Measurements from ENCODE around the gene ZNF641. TPM values are rescaled to one million over a fixed set of nuclear protein-coding genes. Genes with fewer than 3 reads are reported as not detected.

The ZNF641 gene
- total RNA-seq, 6 experiments from 2014 or later = 6.5 to 8.4 (median 7.2) TPM

DNA sequence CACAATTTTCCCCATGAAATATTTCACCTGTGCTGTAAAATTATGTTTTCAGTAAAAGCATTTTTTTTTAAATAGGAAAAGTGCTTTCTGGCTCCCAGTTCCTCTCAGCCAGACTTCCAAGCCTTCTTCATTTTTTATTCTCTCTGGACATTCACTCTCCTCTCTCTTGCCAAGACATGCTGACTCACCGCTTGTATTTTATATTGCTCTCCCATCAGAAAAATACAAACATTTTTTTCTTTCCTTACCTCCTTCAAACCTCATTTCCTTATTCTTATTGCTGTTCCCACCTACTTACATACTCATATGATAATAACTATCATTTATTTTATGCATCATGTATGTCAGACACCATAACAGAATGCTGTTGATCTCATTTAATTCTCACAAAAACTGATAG, 37.7 kb upstream of the ZNF641 start:
- Histone ChIP-seq H3K4me1 (no peaks in the 10 kb centered on the region), H3K4me3 (no peak overlapping the region), H3K9me3 (no peaks in the 10 kb centered on the region), H3K27ac (no peak overlapping the region), H3K36me3 (no peaks in the 10 kb centered on the region), H3K27me3 (no peaks in the 10 kb centered on the region)
- no peak for ATAC-seq
- 71% methylated on average over 1 of the region's 1 CpG for WGBS (ENCODE audit: insufficient coverage, low coverage, low lambda C conversion rate, missing lambda C conversion rate)
- DNase-seq = no peak
- intact Hi-C loops (cut with DNase I) = no loop called here
- TF ChIP-seq POLR2A (IDR thresholded peaks at IDR 0.05) (no peak), CTCF (IDR thresholded peaks at IDR 0.05) (no peak)

DNA sequence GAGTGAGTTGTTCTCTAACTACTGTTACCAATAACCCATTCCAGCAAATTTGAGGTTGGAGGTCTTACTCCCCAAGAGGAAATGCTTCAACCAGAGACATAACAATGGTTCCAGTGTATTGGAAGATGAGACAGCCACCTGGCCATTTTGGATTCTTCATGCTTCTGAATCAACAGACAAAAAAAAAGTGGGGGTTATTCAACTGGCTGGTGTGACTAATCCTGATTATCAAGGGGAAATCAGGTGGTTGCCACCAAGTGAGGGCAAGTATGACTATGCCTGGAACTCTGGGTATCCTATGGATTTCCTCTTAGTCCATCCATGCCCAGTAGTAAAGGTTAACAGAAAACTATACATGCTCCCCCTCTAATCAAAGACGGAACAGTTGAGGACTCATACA, 29.9 kb upstream of the ZNF641 start:
- no peaks in the 10 kb centered on the region for H3K9me3 ChIP-seq
- WGBS (ENCODE audit: insufficient coverage, low coverage, low lambda C conversion rate, missing lambda C conversion rate) = 55% methylated on average over 1 of the region's 1 CpG
- no peaks in the 10 kb centered on the region for H3K36me3 ChIP-seq
- TF ChIP-seq POLR2A (IDR thresholded peaks at IDR 0.05) = no peak
- TF ChIP-seq CTCF (IDR thresholded peaks at IDR 0.05) = no peak
- DNase-seq (no peak), ATAC-seq (no peak)
- no peak overlapping the region for H3K4me3 ChIP-seq
- H3K4me1 ChIP-seq = no peaks in the 10 kb centered on the region
- H3K27me3 ChIP-seq = no peaks in the 10 kb centered on the region
- H3K27ac ChIP-seq = no peak overlapping the region
- intact Hi-C loops (cut with DNase I) = no loop called here

- no peak overlapping the region for H3K4me3 ChIP-seq
- H3K9me3 ChIP-seq = no peaks in the 10 kb centered on the region
- H3K27me3 ChIP-seq = no peaks in the 10 kb centered on the region
- TF ChIP-seq POLR2A (IDR thresholded peaks at IDR 0.05) = no peak
- TF ChIP-seq CTCF (IDR thresholded peaks at IDR 0.05) = no peak
- ATAC-seq (no peak), DNase-seq (no peak)
- H3K4me1 ChIP-seq = no peaks in the 10 kb centered on the region
- WGBS (ENCODE audit: insufficient coverage, low coverage, low lambda C conversion rate, missing lambda C conversion rate) = 39% methylated on average over 4 of the region's 4 CpGs
- H3K36me3 ChIP-seq = no peaks in the 10 kb centered on the region
- intact Hi-C loops (cut with DNase I) = no loop called here
- no peak overlapping the region for H3K27ac ChIP-seq
These were observed 29.1 kb upstream of the ZNF641 start for GRCh38 chr12:48379794-48380193.

GRCh38 chr12:48377646-48378045, 26.9 kb upstream of the ZNF641 start:
- DNase-seq (no peak), ATAC-seq (no peak)
- no peak overlapping the region for H3K27ac ChIP-seq
- H3K4me3 ChIP-seq = no peak overlapping the region
- 35% methylated on average over 2 of the region's 2 CpGs for WGBS (ENCODE audit: insufficient coverage, low coverage, low lambda C conversion rate, missing lambda C conversion rate)
- no peaks in the 10 kb centered on the region for H3K4me1 ChIP-seq
- H3K27me3 ChIP-seq = no peaks in the 10 kb centered on the region
- intact Hi-C loops (cut with DNase I) = no loop called here
- H3K36me3 ChIP-seq = peaks cover 0 to 4% (median 0%) of the 10 kb centered on the region in 4 donors
- H3K9me3 ChIP-seq = no peaks in the 10 kb centered on the region
- no peak for TF ChIP-seq CTCF (IDR thresholded peaks at IDR 0.05)
- no peak for TF ChIP-seq POLR2A (IDR thresholded peaks at IDR 0.05)

DNA sequence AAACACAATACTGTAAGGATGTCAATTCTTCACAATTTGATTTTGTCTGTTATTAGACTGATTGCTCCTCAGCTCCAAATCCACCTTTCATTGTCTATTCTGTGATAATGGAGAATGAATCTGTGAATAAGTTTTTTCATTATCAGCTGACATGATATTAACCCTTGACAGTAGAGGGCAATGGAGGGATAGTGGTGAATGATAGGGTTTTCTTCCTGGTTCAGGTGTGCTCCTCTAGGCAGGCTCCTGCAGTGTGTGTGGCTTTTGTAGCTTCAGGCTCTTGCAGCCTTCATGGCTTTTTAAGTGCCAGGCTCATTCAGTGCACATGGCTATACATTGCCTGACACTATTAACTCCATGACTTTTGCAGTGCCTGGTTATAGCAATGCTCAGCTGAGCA, 23.4 kb upstream of the ZNF641 start:
- ATAC-seq (no peak), DNase-seq (no peak)
- no peaks in the 10 kb centered on the region for H3K4me1 ChIP-seq
- no peak overlapping the region for H3K4me3 ChIP-seq
- intact Hi-C loops (cut with DNase I) = no loop called here
- H3K9me3 ChIP-seq = no peaks in the 10 kb centered on the region
- H3K36me3 ChIP-seq = peaks cover 0 to 4% (median 0%) of the 10 kb centered on the region in 4 donors
- no peaks in the 10 kb centered on the region for H3K27me3 ChIP-seq
- H3K27ac ChIP-seq = no peak overlapping the region
- TF ChIP-seq CTCF (IDR thresholded peaks at IDR 0.05) = no peak
- no peak for TF ChIP-seq POLR2A (IDR thresholded peaks at IDR 0.05)

All from right lobe of liver (tissue), 6 donors.